Measurements from ENCODE around the gene USP9Y.
"Not testable (repeated sequence)": the region's sequence is repeated elsewhere in the genome, so short reads cannot be mapped to it uniquely, and the experiment has no call there.

USP9Y gene, protein sequence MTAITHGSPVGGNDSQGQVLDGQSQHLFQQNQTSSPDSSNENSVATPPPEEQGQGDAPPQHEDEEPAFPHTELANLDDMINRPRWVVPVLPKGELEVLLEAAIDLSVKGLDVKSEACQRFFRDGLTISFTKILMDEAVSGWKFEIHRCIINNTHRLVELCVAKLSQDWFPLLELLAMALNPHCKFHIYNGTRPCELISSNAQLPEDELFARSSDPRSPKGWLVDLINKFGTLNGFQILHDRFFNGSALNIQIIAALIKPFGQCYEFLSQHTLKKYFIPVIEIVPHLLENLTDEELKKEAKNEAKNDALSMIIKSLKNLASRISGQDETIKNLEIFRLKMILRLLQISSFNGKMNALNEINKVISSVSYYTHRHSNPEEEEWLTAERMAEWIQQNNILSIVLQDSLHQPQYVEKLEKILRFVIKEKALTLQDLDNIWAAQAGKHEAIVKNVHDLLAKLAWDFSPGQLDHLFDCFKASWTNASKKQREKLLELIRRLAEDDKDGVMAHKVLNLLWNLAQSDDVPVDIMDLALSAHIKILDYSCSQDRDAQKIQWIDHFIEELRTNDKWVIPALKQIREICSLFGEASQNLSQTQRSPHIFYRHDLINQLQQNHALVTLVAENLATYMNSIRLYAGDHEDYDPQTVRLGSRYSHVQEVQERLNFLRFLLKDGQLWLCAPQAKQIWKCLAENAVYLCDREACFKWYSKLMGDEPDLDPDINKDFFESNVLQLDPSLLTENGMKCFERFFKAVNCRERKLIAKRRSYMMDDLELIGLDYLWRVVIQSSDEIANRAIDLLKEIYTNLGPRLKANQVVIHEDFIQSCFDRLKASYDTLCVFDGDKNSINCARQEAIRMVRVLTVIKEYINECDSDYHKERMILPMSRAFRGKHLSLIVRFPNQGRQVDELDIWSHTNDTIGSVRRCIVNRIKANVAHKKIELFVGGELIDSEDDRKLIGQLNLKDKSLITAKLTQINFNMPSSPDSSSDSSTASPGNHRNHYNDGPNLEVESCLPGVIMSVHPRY (N-terminal part only)

DNA sequence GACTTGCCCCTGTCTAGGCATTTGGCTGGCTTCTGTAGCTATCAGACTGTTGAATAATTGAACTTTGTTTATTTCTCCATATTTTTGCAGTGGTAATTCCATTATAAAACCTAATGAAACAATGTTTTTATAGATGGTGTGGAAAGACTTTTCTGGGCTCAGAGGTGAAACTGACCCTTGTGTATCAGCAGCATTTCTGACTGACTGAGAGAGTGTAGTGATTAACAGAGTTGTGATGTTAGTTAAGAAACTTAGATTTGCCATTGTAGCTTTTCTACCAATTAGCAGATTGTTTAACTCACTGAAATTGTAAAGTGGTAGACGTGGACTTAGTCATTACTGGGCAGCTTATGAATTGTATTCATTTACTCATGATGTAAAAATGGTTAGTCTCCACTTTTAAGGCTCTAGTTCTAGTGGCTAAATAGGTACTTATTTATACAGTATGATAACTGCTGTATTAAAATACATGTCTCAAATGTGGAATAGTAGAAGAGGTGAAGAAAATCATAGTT, at the start of gene USP9Y:
Gene USP9Y, plus strand, starts transcription at position 51 of the 515 bp plus-strand sequence. CDS start 8,217 bp downstream, outside the sequence.
- no peak for DNase-seq (ENCODE audit: low spot score)
- TF ChIP-seq, protein P1, sequence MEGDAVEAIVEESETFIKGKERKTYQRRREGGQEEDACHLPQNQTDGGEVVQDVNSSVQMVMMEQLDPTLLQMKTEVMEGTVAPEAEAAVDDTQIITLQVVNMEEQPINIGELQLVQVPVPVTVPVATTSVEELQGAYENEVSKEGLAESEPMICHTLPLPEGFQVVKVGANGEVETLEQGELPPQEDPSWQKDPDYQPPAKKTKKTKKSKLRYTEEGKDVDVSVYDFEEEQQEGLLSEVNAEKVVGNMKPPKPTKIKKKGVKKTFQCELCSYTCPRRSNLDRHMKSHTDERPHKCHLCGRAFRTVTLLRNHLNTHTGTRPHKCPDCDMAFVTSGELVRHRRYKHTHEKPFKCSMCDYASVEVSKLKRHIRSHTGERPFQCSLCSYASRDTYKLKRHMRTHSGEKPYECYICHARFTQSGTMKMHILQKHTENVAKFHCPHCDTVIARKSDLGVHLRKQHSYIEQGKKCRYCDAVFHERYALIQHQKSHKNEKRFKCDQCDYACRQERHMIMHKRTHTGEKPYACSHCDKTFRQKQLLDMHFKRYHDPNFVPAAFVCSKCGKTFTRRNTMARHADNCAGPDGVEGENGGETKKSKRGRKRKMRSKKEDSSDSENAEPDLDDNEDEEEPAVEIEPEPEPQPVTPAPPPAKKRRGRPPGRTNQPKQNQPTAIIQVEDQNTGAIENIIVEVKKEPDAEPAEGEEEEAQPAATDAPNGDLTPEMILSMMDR (IDR thresholded peaks at IDR 0.05; ENCODE audit: extremely low read depth, missing control alignments) = no peak

DNA sequence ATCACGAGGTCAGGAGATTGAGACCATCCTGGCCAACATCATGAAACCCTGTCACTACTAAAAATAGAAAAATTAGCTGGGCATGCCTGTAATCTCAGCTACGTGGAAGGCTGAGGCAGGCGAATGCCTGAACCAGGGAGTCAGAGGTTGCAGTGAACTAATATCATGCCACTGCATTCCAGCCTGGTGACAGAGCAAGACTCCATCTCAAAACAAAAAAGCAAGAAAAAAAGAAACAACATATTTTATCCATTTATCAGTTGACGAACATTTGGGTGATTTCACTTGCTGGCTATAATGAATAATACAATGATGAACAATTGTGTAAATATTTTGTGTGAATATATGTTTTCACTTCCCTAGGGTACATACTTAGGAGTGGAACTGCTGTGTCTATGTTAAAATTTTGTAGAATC, 49.4 kb upstream of the USP9Y start:
- no peak for DNase-seq (ENCODE audit: low spot score)
- TF ChIP-seq, protein P1 (IDR thresholded peaks at IDR 0.05; ENCODE audit: extremely low read depth, missing control alignments) = no peak

DNA sequence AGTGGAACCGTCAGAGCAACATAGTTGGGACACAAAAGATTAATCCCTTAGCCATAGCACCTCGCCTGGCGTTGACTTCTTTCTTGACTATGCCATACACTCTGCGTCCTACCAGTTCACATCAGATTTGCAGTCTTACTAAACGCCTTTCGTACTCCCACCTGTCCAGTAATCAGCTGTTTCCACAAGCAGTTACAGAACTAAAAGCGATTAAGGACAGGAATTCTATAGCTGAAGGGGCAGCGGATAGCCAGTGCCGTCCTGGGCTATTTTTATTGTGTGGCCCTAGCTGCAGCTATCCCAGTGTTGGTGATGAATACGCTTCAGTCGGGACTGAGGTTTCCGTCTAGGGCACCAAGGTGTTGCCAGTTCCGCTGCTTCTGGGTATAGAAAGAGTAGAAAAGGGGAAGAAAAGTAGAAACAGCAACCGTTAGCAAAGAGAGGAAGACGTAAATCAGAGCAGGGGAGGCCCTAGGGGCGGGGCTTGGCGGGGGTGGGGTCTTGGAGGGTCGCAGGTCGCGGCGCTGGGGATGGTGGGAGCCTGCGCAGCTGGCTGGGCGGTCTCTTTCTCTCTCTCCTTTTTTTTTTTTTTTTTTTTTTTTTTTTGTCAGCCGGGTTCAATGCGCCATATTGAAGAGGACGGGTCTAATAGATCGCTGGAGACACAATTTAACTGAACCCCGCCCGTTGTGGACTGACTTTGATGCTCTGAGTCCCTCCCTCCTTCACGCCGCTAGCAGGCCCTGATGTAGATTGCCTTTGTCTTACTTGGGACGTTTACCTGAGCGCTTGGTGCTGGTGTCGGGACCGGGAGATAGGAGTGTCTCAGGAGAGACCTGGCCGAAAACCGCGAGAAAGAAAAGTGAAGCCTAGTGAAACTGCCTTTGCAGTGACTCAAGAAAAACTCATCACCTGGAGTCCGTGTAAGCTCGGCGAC, 39.0 kb upstream of the USP9Y start:
- TF ChIP-seq, protein P1 (IDR thresholded peaks at IDR 0.05; ENCODE audit: extremely low read depth, missing control alignments) = no peak
- DNase-seq (ENCODE audit: low spot score) = peak; percentile 72

DNA sequence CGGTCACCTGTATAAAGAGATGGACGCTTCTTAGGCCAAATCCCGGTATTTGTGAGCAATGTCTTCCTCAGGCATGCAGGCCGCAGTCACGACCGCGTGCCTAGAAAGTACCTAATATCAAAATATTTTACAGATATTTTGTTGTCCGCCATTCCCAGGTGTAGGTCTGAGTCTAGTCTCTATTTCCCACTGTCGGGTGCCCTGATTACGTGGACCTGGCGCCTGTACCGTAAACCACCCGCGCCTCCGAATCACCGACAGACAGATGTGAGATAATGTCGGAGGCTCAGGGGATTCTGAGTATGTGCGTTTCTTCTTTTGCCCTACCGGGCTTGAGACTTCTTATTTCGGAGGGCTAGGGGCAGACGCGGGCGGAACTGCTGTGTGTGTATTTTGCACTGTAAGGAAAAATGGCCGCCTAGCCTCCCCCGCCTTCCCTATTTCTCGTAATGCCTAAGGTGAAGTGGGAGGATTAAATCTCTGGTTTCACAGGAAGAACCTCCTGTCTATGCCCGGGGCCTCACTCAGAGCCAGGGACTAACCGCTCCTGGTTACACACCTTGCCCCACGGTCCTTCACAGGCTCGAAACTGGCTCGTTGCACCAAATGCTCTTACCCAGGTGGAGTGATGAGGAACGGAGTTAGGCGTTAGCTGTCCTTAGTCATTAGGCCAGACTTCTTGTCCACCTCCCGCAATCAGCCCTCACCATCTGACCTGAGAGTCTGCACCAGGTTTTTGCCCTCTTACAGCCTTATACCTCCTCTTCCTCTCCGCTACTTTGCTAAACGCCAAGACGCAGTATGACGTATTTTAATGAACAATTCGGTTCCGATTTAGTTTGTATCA, 38.1 kb upstream of the USP9Y start:
- TF ChIP-seq, protein P1 (IDR thresholded peaks at IDR 0.05; ENCODE audit: extremely low read depth, missing control alignments) = no peak

DNA sequence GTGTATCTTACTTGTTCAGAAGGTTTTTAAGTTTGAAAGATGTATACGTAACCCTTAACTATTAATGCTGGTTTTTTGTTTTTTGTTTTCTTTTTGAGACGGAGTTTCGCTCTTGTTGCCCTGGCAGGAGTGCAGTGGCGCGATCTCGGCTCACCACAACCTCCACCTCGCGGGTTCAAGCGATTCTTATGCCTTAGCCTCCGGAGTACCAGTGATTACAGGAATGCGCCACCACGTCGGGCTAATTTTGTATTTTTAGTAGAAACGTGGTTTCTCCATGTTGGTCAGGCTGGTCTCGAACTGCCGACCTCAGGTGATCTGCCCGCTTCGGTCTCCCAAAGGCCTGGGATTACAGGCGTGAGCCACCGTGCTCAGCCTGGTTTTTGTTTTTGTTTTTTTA, 37.2 kb upstream of the USP9Y start:
- not testable (repeated sequence) for DNase-seq (ENCODE audit: low spot score)

More for the DNA sequence above, 38.1 kb upstream of the USP9Y start:
- DNase-seq (ENCODE audit: low spot score) = peak; percentile 23

DNA sequence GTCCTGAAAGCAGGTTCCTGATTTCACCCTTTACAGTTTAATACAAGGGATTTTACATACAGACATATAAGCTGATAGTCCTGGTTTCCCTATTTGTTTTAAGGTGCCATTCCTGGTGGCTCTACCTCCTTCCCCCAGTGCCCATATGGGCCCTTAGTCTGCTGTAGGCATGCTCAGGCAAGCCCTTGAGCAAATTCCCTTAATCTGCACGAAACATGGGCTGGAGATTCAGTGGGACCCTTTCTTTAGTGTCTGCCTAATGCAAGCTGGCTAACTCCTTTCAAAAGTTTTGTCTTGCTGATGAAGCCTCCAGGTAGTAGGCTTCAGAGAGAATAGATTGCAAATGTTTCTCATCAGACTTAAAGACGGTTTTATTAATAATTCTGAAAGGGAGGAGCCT, 22.9 kb upstream of the USP9Y start:
- DNase-seq (ENCODE audit: low spot score) = no peak
- TF ChIP-seq, protein P1 (IDR thresholded peaks at IDR 0.05; ENCODE audit: extremely low read depth, missing control alignments) = no peak
